NCI-H82 (cell line): ENCODE measurements around the gene ZNF142.

ENCODE experiments used
- DNase-seq: peaks from one replicate; lab custom pipeline; 2025; lab: John Stamatoyannopoulos, UW

The ZNF142 gene

GRCh38 chr2:218648088-218648786, 11.2 kb downstream of the ZNF142 start:
- DNase-seq = peak; percentile 71

GRCh38 chr2:218645126-218645525, 14.3 kb downstream of the ZNF142 start:
- DNase-seq = no peak

- DNase-seq = no peak
Observed at GRCh38 chr2:218644721-218645120, 14.7 kb downstream of the ZNF142 start.

- DNase-seq = no peak
Observed at GRCh38 chr2:218643751-218644310, 15.6 kb downstream of the ZNF142 start.

- no peak for DNase-seq
Observed at GRCh38 chr2:218642786-218643185, 16.6 kb downstream of the ZNF142 start.

GRCh38 chr2:218642121-218642656, 17.2 kb downstream of the ZNF142 start:
- no peak for DNase-seq

- no peak for DNase-seq
Observed at GRCh38 chr2:218638372-218638771, 21.1 kb downstream of the ZNF142 start.

- DNase-seq = no peak
Observed at GRCh38 chr2:218635719-218636118, 23.7 kb downstream of the ZNF142 start.

- no peak for DNase-seq
Observed at GRCh38 chr2:218631837-218632236, 27.6 kb downstream of the ZNF142 start.

- no peak for DNase-seq
Observed at GRCh38 chr2:218627939-218628338, 31.5 kb downstream of the ZNF142 start.

- no peak for DNase-seq
Observed at GRCh38 chr2:218626369-218626768, 33.1 kb downstream of the ZNF142 start.

GRCh38 chr2:218623366-218623705, 36.1 kb downstream of the ZNF142 start:
- DNase-seq = no peak

GRCh38 chr2:218622606-218623365, 36.6 kb downstream of the ZNF142 start:
- DNase-seq = no peak

- DNase-seq = no peak
Observed at GRCh38 chr2:218621007-218621406, 38.4 kb downstream of the ZNF142 start.

GRCh38 chr2:218618102-218618860, 41.1 kb downstream of the ZNF142 start:
- DNase-seq = peak; percentile 19

GRCh38 chr2:218615868-218616315, 43.5 kb downstream of the ZNF142 start:
- no peak for DNase-seq

GRCh38 chr2:218607436-218608115, 51.8 kb downstream of the ZNF142 start, which contains the start of gene PLCD4:
TSS of gene PLCD4 (plus strand) at chr2:218607899. CDS start at chr2:218615740, 7,841 bp downstream.
- DNase-seq = peak; percentile 54

GRCh38 chr2:218605432-218605831, 54.0 kb downstream of the ZNF142 start:
- DNase-seq = peak; percentile 42
